ENCODE measurements around the gene CAND1.
"Not testable (repeated sequence)": the region's sequence is repeated elsewhere in the genome, so short reads cannot be mapped to it uniquely, and the experiment has no call there.

CAND1 gene

DNA sequence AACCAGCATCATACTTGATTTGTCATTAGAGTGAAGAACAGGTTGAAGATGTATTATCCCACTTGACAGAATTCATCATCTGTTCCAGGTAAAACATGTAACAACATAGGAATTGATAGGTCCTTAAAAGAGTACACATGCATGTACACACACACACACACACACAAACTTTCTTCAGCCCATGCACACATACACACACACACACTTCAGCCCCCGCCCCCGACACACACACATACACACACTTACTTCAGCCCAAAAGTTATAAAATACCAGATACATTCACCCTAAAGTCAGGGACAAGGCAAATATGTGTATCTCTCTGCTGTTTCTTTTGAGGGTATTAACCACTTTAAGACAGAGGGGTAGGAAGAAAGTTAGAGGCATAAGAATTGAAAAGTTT is 15.4 kb downstream of the CAND1 start:
- no peak for DNase-seq

DNA sequence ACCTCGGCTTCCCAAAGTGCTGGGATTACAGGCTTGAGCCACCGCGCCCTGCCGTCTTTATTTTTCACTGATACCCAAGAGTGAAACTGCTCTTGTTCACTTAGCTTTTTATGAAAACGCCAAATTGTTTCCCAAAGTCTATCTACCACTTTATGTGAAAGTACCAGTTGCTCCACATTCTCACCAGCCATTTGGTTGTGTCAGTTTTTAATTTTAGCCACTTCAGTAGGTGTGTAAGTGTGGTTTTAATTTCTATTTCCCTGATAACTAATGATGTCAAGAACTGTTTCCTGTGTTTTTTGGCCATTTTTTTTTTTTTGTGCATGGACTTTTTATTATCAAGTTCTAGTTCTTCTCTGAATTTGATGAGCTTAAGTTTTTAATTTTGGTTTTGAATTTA is 17.1 kb downstream of the CAND1 start:
- DNase-seq, result no peak

GRCh38 chr12:67287311-67287710 is 18.2 kb downstream of the CAND1 start:
- no peak for DNase-seq

- no peak for DNase-seq
Observed at GRCh38 chr12:67288561-67288960, 19.4 kb downstream of the CAND1 start.

DNA sequence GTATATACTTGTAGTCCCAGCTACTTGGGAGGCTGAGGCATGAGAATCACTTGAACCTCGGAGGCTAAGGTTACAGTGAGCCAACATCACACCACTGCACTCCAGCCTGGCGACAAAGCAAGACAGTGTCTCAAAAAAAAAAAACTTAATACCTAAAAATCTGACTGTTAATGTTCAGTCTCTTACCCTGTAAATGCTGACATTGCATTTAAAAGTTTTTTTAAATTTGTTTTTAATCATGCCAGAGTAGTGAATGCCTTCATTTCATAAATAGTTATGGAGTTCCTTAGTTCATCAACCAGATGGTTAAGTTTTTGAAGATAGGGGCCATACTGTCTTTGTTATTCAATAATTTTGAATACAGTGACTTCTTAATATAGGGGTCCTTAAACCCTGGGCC is 21.2 kb downstream of the CAND1 start:
- DNase-seq, result no peak

DNA sequence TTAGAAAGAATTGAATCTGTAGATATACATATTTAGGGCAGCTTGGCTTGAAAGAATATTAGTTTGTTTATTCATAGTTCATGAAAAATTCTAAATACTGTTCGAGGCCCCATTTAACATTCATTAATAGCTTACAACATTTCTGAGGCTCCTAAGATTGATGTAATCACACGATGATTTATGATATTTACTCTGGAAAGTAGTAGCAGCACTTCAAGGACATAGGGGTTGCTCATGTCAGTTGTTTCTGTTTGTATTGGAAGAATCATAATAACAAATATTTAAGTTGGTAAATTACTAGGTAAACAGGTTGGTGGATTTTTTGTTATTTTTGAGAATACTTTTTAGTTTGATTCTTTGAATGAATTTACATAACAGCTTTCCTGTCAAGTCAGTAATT is 30.4 kb downstream of the CAND1 start:
- no peak for DNase-seq

GRCh38 chr12:67299926-67300325 is 30.8 kb downstream of the CAND1 start:
- DNase-seq, result no peak

- no peak for DNase-seq
Observed at GRCh38 chr12:67302162-67302561, 33.0 kb downstream of the CAND1 start.

DNA sequence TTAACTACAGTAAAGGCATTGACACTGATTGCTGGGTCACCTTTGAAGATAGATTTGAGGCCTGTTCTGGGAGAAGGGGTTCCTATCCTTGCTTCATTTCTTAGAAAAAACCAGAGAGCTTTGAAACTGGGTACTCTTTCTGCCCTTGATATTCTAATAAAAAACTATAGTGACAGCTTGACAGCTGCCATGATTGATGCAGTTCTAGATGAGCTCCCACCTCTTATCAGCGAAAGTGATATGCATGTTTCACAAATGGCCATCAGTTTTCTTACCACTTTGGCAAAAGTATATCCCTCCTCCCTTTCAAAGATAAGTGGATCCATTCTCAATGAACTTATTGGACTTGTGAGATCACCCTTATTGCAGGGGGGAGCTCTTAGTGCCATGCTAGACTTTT is 36.4 kb downstream of the CAND1 start:
- no peak for DNase-seq

DNA sequence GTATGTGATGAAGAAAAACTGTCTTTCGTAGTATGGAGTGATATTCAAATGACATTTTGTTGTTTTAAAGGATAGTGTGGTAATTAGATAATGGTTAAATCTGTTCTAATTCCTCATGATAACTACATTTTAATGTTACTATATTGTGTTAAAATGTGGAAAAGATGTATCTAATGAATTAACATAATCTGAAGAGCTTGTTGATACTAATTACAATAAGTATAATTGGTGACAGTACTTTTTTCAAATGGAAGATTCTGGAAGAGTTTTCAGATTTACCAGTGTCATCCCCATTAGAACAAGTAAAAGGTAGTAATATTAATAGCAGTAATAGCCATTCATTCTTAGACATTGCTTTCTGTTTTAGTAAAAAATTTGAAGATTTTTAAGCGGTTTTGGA is 37.6 kb downstream of the CAND1 start:
- no peak for DNase-seq

DNA sequence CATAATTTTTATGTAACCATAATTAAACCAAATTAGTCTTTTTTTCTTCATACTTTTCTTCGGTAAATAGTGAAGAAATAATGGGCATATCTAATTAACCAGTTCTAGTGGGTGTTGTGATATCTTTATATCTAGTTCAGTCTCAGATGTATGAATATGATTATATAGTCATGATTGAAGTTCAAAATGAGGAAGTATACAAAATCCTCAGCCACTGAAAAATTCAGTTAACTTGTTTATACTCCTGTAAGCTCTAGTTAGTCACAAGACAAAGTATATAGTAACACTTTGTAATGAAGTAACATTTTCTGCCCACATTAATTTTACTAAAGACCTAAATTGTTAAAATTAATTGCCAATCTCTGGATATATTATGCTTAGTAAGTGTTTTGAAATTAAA is 46.5 kb downstream of the CAND1 start:
- no peak for DNase-seq

DNA sequence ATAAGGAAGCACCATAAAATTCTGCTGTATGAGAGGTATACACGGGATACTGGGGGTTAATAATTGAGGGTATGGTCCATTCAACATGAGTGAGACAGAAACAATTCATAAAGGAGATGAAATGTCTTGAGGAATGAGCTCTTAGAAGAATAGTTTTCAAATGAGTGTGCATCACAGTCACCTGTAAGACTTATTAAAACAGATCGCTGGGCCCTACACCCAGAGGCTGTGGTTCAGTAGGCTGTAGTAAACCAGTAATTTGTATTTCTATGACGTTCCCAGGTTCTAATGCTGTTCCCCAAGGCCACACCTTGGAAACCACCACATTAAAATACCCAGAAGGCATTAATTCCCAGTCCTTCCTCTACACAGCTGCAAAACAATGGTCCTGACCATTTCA is 49.6 kb downstream of the CAND1 start:
- no peak for DNase-seq

DNA sequence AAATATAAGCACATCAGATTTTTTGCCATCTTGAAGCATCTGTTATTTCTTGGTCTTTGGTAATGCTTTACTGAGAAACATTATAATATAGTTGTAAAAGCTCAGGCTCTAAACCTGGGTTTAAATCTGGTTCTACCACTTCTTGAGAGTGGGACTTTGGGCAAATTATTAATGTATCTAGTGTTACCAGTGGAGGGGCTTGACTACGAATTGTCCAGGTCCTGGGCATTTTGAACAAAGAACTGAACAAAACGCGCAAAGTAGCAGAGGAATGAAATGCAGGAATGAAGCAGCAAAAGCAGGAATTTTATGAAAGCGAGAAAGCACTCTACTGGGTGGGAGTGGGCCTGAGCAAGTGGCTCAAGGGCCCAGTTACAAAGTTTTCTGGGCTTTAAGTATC is 50.8 kb downstream of the CAND1 start:
- DNase-seq, result no peak

GRCh38 chr12:67320614-67321295 is 51.6 kb downstream of the CAND1 start:
- no peak for DNase-seq

GRCh38 chr12:67322580-67322979 is 53.4 kb downstream of the CAND1 start:
- DNase-seq, result no peak

- no peak for DNase-seq
Observed at GRCh38 chr12:67323007-67323406, 53.8 kb downstream of the CAND1 start.

DNA sequence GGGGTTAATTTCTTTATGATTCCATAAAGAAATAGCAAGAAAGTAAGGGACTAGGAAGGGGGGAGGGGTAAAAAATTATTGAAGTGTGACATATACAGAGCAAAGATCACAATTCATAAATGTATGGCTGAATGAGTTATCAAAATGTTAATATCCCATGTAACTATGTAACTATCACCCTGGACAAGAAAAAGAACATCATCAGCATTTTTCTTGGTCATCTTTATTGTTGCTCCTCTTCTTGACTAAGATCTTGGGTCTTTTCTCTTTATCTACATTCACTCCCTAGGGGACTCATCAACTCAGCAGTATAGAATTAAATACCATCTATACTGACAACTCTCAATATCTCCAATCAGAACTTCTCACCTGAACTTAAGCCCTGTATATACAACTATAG is 57.5 kb downstream of the CAND1 start:
- DNase-seq, result no peak

- no peak for DNase-seq
Observed at GRCh38 chr12:67327466-67327865, 58.3 kb downstream of the CAND1 start.

DNA sequence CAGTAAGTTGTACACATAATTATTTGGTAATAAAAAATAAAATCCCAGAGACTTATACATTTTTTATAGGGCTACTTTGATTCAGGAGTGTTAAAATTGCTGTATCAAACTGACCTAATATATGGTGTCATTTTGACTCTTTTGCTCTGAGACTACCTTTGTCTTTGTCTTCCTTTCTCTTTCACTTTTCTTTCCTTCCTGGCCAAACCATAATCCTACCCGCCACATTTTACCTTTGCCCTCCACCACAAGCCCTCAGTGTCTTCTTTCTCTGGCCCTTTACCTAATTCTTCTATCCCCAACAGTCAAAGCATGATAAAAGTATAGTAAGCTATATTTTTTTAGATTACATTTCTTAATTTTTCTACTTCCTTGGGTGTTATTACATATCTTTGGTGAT is 62.0 kb downstream of the CAND1 start:
- no peak for DNase-seq

- no peak for DNase-seq
Observed at GRCh38 chr12:67331828-67332227, 62.7 kb downstream of the CAND1 start.

- no peak for DNase-seq
Observed at GRCh38 chr12:67333649-67334048, 64.5 kb downstream of the CAND1 start.

DNA sequence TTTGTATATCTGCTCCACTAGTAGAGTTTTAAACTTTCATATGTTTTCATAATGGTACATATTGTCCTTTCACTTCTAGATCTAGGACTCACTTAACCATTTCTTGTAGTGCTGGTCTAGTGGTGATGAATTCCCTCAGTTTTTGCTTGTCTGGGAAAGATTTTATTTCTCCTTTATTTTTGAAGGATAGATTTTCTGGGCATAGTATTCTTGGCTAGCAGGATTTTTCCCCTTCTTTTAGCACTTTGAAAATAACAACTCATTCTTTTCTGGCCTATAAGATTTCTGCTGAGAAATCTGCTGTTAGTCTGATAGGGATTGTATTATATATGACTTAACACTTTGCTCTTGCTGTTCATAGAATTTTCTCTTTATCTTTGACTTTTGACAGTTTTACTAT is 69.3 kb downstream of the CAND1 start:
- no peak for DNase-seq

DNA sequence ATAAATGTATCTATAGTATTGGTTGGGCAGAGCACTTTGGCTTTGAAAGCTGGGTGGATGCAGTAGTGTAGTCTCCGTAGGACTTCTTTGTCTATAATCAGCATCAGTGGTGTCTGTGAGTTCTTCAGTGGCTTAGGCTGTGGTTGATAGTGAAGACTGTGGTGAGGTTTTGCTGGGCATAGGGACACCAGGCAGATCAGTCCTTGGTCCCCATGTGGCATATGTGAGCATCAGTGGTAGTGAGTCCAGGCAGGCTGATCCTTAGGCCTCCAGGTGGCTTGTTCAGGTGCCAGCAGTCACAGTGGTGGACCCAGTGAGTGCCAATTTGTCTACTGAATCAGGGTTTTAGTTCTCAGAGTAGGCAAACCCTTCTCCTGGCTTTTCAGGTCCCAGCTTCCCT is 70.4 kb downstream of the CAND1 start:
- DNase-seq, result no peak

DNA sequence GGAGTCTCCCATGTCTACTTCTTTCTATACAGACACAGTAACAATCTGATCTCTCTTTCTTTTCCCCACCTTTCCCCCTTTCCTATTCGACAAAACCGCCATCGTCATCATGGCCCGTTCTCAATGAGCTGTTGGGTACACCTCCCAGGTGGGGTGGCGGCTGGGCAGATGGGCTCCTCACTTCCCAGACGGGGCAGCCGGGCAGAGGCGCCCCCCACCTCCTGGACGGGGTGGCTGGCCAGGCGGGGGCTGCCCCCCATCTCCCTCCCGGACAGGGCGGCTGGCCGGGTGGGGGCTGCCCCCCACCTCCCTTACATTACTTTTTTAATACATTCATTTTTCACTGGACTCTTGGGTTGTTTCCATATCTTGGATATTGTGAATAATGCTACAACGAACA is 71.9 kb downstream of the CAND1 start:
- DNase-seq, result not testable (repeated sequence)

- no peak for DNase-seq
Observed at GRCh38 chr12:67344979-67345710, 76.0 kb downstream of the CAND1 start.

Measured in NCI-H1436 treated with DMSO at 0.1 percent for 48 hours (cell line).